Measurements from ENCODE around the gene NAPSA.
"Not testable (repeated sequence)": the region's sequence is repeated elsewhere in the genome, so short reads cannot be mapped to it uniquely, and the experiment has no call there.

NAPSA gene

GRCh38 chr19:50361290-50362029 lies 4.0 kb downstream of the NAPSA start:
- DNase-seq, result no peak
- H3K9me3 ChIP-seq (ENCODE audit: control insufficient read depth, low read length), result no peaks in the 10 kb centered on the region
- no peak overlapping the region for H3K27ac ChIP-seq (ENCODE audit: insufficient read depth, low read length, poor library complexity, severe bottlenecking)
- H3K4me3 ChIP-seq (ENCODE audit: insufficient read depth, low read depth, low read length, poor library complexity, severe bottlenecking), result no peak overlapping the region
- no peaks in the 10 kb centered on the region for H3K36me3 ChIP-seq (ENCODE audit: control insufficient read depth, insufficient read depth, low read length)
- H3K27me3 ChIP-seq (replicated peaks; ENCODE audit: control insufficient read depth, insufficient read depth, low read length, poor library complexity, severe bottlenecking), result no peaks in the 10 kb centered on the region
- peaks cover 10% of the 10 kb centered on the region for H3K4me1 ChIP-seq (ENCODE audit: control insufficient read depth, insufficient read depth, low read length, poor library complexity, severe bottlenecking)

GRCh38 chr19:50359328-50359818 lies 6.1 kb downstream of the NAPSA start:
- no peak overlapping the region for H3K27ac ChIP-seq (ENCODE audit: insufficient read depth, low read length, poor library complexity, severe bottlenecking)
- H3K4me3 ChIP-seq (ENCODE audit: insufficient read depth, low read depth, low read length, poor library complexity, severe bottlenecking), result no peak overlapping the region
- DNase-seq, result no peak
- H3K9me3 ChIP-seq (ENCODE audit: control insufficient read depth, low read length), result no peaks in the 10 kb centered on the region
- peaks cover 8% of the 10 kb centered on the region for H3K4me1 ChIP-seq (ENCODE audit: control insufficient read depth, insufficient read depth, low read length, poor library complexity, severe bottlenecking)
- no peaks in the 10 kb centered on the region for H3K27me3 ChIP-seq (replicated peaks; ENCODE audit: control insufficient read depth, insufficient read depth, low read length, poor library complexity, severe bottlenecking)
- H3K36me3 ChIP-seq (ENCODE audit: control insufficient read depth, insufficient read depth, low read length), result no peaks in the 10 kb centered on the region

- Histone ChIP-seq H3K4me3 (ENCODE audit: insufficient read depth, low read depth, low read length, poor library complexity, severe bottlenecking) (peak overlapping the region; percentile 72), H3K4me1 (ENCODE audit: control insufficient read depth, insufficient read depth, low read length, poor library complexity, severe bottlenecking) (peaks cover 8% of the 10 kb centered on the region), H3K27ac (ENCODE audit: insufficient read depth, low read length, poor library complexity, severe bottlenecking) (peak overlapping the region; percentile 94), H3K9me3 (ENCODE audit: control insufficient read depth, low read length) (no peaks in the 10 kb centered on the region), H3K36me3 (ENCODE audit: control insufficient read depth, insufficient read depth, low read length) (no peaks in the 10 kb centered on the region), H3K27me3 (replicated peaks; ENCODE audit: control insufficient read depth, insufficient read depth, low read length, poor library complexity, severe bottlenecking) (no peaks in the 10 kb centered on the region)
- peak; percentile 57 to 69 (median 64) for DNase-seq
Measured at GRCh38 chr19:50358483-50359327, 6.7 kb downstream of the NAPSA start.

GRCh38 chr19:50357178-50358100 lies 8.0 kb downstream of the NAPSA start:
- peak; percentile 67 to 80 (median 77) for DNase-seq
- Histone ChIP-seq H3K27ac (ENCODE audit: insufficient read depth, low read length, poor library complexity, severe bottlenecking) (peak overlapping the region; percentile 94), H3K27me3 (replicated peaks; ENCODE audit: control insufficient read depth, insufficient read depth, low read length, poor library complexity, severe bottlenecking) (no peaks in the 10 kb centered on the region)

GRCh38 chr19:50356691-50357177 lies 8.7 kb downstream of the NAPSA start:
- Histone ChIP-seq H3K4me1 (ENCODE audit: control insufficient read depth, insufficient read depth, low read length, poor library complexity, severe bottlenecking) (peaks cover 8% of the 10 kb centered on the region), H3K9me3 (ENCODE audit: control insufficient read depth, low read length) (no peaks in the 10 kb centered on the region), H3K36me3 (ENCODE audit: control insufficient read depth, insufficient read depth, low read length) (no peaks in the 10 kb centered on the region), H3K4me3 (ENCODE audit: insufficient read depth, low read depth, low read length, poor library complexity, severe bottlenecking) (peak overlapping the region; percentile 72), H3K27me3 (replicated peaks; ENCODE audit: control insufficient read depth, insufficient read depth, low read length, poor library complexity, severe bottlenecking) (no peaks in the 10 kb centered on the region), H3K27ac (ENCODE audit: insufficient read depth, low read length, poor library complexity, severe bottlenecking) (peak overlapping the region; percentile 94)
- no peak for DNase-seq

More at GRCh38 chr19:50357178-50358100, 8.0 kb downstream of the NAPSA start:
- no peaks in the 10 kb centered on the region for H3K9me3 ChIP-seq (ENCODE audit: control insufficient read depth, low read length)
- peak overlapping the region; percentile 72 for H3K4me3 ChIP-seq (ENCODE audit: insufficient read depth, low read depth, low read length, poor library complexity, severe bottlenecking)
- no peaks in the 10 kb centered on the region for H3K36me3 ChIP-seq (ENCODE audit: control insufficient read depth, insufficient read depth, low read length)
- H3K4me1 ChIP-seq (ENCODE audit: control insufficient read depth, insufficient read depth, low read length, poor library complexity, severe bottlenecking), result peaks cover 8% of the 10 kb centered on the region

GRCh38 chr19:50353487-50353880 lies 12.0 kb downstream of the NAPSA start:
- not testable (repeated sequence) for DNase-seq; H3K27me3 ChIP-seq (replicated peaks; ENCODE audit: control insufficient read depth, insufficient read depth, low read length, poor library complexity, severe bottlenecking); H3K36me3 ChIP-seq (ENCODE audit: control insufficient read depth, insufficient read depth, low read length); H3K27ac ChIP-seq (ENCODE audit: insufficient read depth, low read length, poor library complexity, severe bottlenecking); H3K4me1 ChIP-seq (ENCODE audit: control insufficient read depth, insufficient read depth, low read length, poor library complexity, severe bottlenecking); H3K9me3 ChIP-seq (ENCODE audit: control insufficient read depth, low read length); H3K4me3 ChIP-seq (ENCODE audit: insufficient read depth, low read depth, low read length, poor library complexity, severe bottlenecking)

GRCh38 chr19:50352242-50352641 lies 13.2 kb downstream of the NAPSA start:
- Histone ChIP-seq H3K27me3 (replicated peaks; ENCODE audit: control insufficient read depth, insufficient read depth, low read length, poor library complexity, severe bottlenecking) (no peaks in the 10 kb centered on the region), H3K27ac (ENCODE audit: insufficient read depth, low read length, poor library complexity, severe bottlenecking) (no peak overlapping the region), H3K36me3 (ENCODE audit: control insufficient read depth, insufficient read depth, low read length) (no peaks in the 10 kb centered on the region), H3K9me3 (ENCODE audit: control insufficient read depth, low read length) (no peaks in the 10 kb centered on the region), H3K4me1 (ENCODE audit: control insufficient read depth, insufficient read depth, low read length, poor library complexity, severe bottlenecking) (no peaks in the 10 kb centered on the region), H3K4me3 (ENCODE audit: insufficient read depth, low read depth, low read length, poor library complexity, severe bottlenecking) (no peak overlapping the region)
- no peak for DNase-seq

- Histone ChIP-seq H3K9me3 (ENCODE audit: control insufficient read depth, low read length) (no peaks in the 10 kb centered on the region), H3K4me3 (ENCODE audit: insufficient read depth, low read depth, low read length, poor library complexity, severe bottlenecking) (no peak overlapping the region), H3K27ac (ENCODE audit: insufficient read depth, low read length, poor library complexity, severe bottlenecking) (no peak overlapping the region), H3K27me3 (replicated peaks; ENCODE audit: control insufficient read depth, insufficient read depth, low read length, poor library complexity, severe bottlenecking) (no peaks in the 10 kb centered on the region), H3K4me1 (ENCODE audit: control insufficient read depth, insufficient read depth, low read length, poor library complexity, severe bottlenecking) (no peaks in the 10 kb centered on the region), H3K36me3 (ENCODE audit: control insufficient read depth, insufficient read depth, low read length) (no peaks in the 10 kb centered on the region)
- no peak for DNase-seq
Measured at GRCh38 chr19:50349277-50350057, 16.0 kb downstream of the NAPSA start.

- H3K36me3 ChIP-seq (ENCODE audit: control insufficient read depth, insufficient read depth, low read length); H3K9me3 ChIP-seq (ENCODE audit: control insufficient read depth, low read length); H3K4me1 ChIP-seq (ENCODE audit: control insufficient read depth, insufficient read depth, low read length, poor library complexity, severe bottlenecking); H3K27me3 ChIP-seq (replicated peaks; ENCODE audit: control insufficient read depth, insufficient read depth, low read length, poor library complexity, severe bottlenecking); H3K4me3 ChIP-seq (ENCODE audit: insufficient read depth, low read depth, low read length, poor library complexity, severe bottlenecking); DNase-seq; H3K27ac ChIP-seq (ENCODE audit: insufficient read depth, low read length, poor library complexity, severe bottlenecking): not testable (repeated sequence)
Measured at GRCh38 chr19:50347089-50347581, 18.3 kb downstream of the NAPSA start.
